NT2/D1 (cell line): ENCODE measurements around the gene MFSD6.
"Not testable (repeated sequence)": the region's sequence is repeated elsewhere in the genome, so short reads cannot be mapped to it uniquely, and the experiment has no call there.

Experiments used
- DNase-seq: peaks from one replicate; pipeline ENCODE4 v3.0.0-alpha.2; 2011; ENCODE audit warnings: low read depth, low spot score
- H3K27me3 ChIP-seq: 2 replicates; pipeline ENCODE4 v1.6.0; 2011; ENCODE audit warnings: mild to moderate bottlenecking; ENCODE audit not compliant: insufficient read length, insufficient read depth
- H3K36me3 ChIP-seq: 2 replicates; pipeline ENCODE4 v1.6.1; 2011; ENCODE audit warnings: mild to moderate bottlenecking, low read length, mixed read lengths; ENCODE audit not compliant: insufficient read depth, insufficient read length
- H3K4me1 ChIP-seq: 2 replicates; pipeline ENCODE4 v1.5.1; 2011; ENCODE audit not compliant: insufficient read depth, insufficient read length
- H3K4me3 ChIP-seq: 2 replicates; pipeline ENCODE4 v1.5.1; 2011; ENCODE audit warnings: low read depth; ENCODE audit not compliant: insufficient read length
- H3K9ac ChIP-seq: 2 replicates; pipeline ENCODE4 v1.6.0; 2011; ENCODE audit warnings: low read depth; ENCODE audit not compliant: insufficient read length
- H3K9me3 ChIP-seq: 2 replicates; pipeline ENCODE4 v1.5.1; 2011; ENCODE audit warnings: mild to moderate bottlenecking, low read length; ENCODE audit not compliant: insufficient read depth
- SUZ12 ChIP-seq: IDR thresholded peaks from 2 replicates; pipeline ENCODE4 v1.6.1; 2011; ENCODE audit not compliant: insufficient read length, insufficient read depth; ENCODE audit errors: extremely low read depth
- YY1 ChIP-seq: IDR thresholded peaks from 2 replicates; pipeline ENCODE4 v1.6.1; 2011; ENCODE audit not compliant: insufficient read length, insufficient read depth
- ZNF274 ChIP-seq: IDR thresholded peaks from 2 replicates; pipeline ENCODE4 v1.6.1; 2011; ENCODE audit warnings: mild to moderate bottlenecking, low read depth, low read length

MFSD6 gene

DNA sequence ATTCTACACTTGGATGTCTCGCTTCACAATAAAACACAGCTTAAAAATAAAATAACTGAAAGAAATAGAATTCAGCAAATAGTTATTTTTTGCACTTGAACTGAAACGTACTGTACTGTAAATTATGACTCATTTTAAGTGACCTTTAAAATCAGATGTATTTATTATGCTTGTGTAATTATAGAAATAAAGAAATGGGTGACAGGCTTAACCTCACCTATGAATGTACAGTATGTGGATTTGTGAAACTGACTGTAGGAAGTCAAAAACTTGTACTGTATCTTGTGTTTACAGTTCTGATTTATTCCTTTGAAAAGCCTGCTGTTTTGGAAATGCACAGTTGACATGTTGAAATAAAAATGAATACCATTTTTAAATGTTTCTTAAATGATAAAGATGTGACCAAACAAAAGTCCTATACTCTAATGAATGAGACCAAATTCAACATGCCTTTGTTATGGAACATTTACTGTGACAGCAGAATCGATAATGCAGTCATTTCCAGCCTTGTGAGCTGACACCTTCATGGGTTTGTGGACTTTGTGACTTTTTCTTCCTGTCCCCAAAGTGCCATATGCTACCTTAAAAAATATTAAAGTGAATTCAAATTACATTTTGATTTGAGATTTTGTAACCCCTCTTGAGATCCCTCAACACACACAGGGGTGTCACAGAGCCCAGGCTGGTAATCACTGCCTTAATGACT lies 93.7 kb downstream of the MFSD6 start:
- H3K9me3 ChIP-seq, result no peaks in the 10 kb centered on the region
- no peak for TF ChIP-seq YY1
- no peak for TF ChIP-seq ZNF274
- no peak for TF ChIP-seq SUZ12
- H3K27me3 ChIP-seq, result no peaks in the 10 kb centered on the region
- DNase-seq, result no peak
- no peak overlapping the region for H3K4me3 ChIP-seq
- no peak overlapping the region for H3K9ac ChIP-seq
- no peaks in the 10 kb centered on the region for H3K4me1 ChIP-seq
- no peaks in the 10 kb centered on the region for H3K36me3 ChIP-seq

DNA sequence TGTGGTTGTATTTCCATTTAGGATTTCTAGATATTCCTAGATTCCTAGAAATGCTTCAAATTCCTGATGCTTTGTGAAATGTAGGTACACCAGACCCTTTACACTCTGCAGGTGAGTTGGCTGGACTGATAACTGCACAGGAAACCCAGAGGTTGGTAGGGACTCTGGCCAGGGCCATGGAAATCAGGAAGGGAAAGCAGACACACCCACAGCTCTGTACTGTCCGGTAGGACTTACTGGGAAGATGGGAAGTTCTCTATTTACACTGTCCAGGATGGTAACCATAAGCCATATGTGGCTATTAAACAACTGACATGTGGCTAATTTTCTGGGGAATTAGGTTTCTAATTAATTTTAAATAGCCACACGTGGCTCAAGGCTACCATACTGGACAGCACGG lies 94.9 kb downstream of the MFSD6 start:
- no peak for DNase-seq
- Histone ChIP-seq H3K36me3 (no peaks in the 10 kb centered on the region), H3K27me3 (no peaks in the 10 kb centered on the region), H3K9ac (no peak overlapping the region), H3K9me3 (no peaks in the 10 kb centered on the region), H3K4me3 (no peak overlapping the region), H3K4me1 (no peaks in the 10 kb centered on the region)
- no peak for TF ChIP-seq ZNF274
- no peak for TF ChIP-seq SUZ12
- no peak for TF ChIP-seq YY1

DNA sequence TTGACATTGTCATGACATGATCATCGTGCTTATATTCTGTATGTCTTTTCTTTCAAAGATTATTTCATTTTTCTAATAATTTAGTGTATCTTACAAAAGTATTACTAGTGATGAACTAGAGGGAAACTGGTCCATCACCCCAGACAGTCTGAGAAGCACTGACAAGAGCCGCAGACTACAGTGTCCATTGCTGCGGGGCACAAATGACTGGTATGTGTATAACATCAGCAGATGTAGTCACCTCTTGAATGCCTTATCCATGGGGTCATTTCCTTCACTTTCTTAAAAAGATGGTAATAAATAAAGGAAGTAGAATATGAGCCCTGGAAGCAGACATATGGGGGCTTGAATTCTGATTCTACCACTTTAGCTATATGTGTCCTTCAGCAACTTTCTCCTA lies 96.8 kb downstream of the MFSD6 start:
- TF ChIP-seq YY1, result no peak
- H3K4me3 ChIP-seq, result no peak overlapping the region
- no peaks in the 10 kb centered on the region for H3K27me3 ChIP-seq
- no peaks in the 10 kb centered on the region for H3K9me3 ChIP-seq
- no peak for DNase-seq
- H3K9ac ChIP-seq, result no peak overlapping the region
- H3K36me3 ChIP-seq, result peaks cover 8% of the 10 kb centered on the region
- no peaks in the 10 kb centered on the region for H3K4me1 ChIP-seq

GRCh38 chr2:190505696-190506095 lies 97.5 kb downstream of the MFSD6 start:
- DNase-seq, result no peak
- Histone ChIP-seq H3K9ac (no peak overlapping the region), H3K9me3 (no peaks in the 10 kb centered on the region), H3K4me3 (no peak overlapping the region), H3K4me1 (no peaks in the 10 kb centered on the region), H3K36me3 (peaks cover 12% of the 10 kb centered on the region), H3K27me3 (no peaks in the 10 kb centered on the region)
- TF ChIP-seq SUZ12 (no peak), ZNF274 (no peak), YY1 (no peak)

- Histone ChIP-seq H3K4me1 (no peaks in the 10 kb centered on the region), H3K4me3 (no peak overlapping the region), H3K36me3 (peaks cover 12% of the 10 kb centered on the region), H3K27me3 (no peaks in the 10 kb centered on the region), H3K9me3 (no peaks in the 10 kb centered on the region), H3K9ac (no peak overlapping the region)
- no peak for DNase-seq
- TF ChIP-seq SUZ12 (no peak), YY1 (no peak), ZNF274 (no peak)
These were observed 98.5 kb downstream of the MFSD6 start for GRCh38 chr2:190506666-190507065.

DNA sequence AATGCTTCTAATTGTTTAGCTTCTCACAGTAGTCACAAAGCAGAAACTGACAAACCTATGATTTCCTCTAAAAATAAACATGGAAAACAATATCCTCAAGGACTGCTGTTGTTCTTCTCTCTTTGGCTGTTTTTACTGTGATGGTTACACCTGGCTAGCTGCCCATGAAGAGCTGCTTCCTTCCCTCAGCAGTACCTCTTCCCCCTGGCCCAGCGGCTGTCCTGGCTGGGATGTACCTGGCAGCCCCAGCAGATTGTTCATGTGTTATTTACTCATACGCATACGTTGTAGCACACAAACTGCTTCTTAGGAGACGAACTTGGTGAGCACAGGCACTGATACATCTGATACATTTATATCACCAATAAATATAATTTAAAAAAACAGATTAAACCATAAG lies 99.0 kb downstream of the MFSD6 start:
- no peak overlapping the region for H3K9ac ChIP-seq
- TF ChIP-seq YY1 (no peak), SUZ12 (no peak), ZNF274 (no peak)
- H3K9me3 ChIP-seq, result no peaks in the 10 kb centered on the region
- H3K4me1 ChIP-seq, result no peaks in the 10 kb centered on the region
- H3K27me3 ChIP-seq, result no peaks in the 10 kb centered on the region
- no peak overlapping the region for H3K4me3 ChIP-seq
- peaks cover 12% of the 10 kb centered on the region for H3K36me3 ChIP-seq
- no peak for DNase-seq

- H3K36me3 ChIP-seq, result peaks cover 26% of the 10 kb centered on the region
- H3K27me3 ChIP-seq, DNase-seq, H3K9ac ChIP-seq, H3K4me3 ChIP-seq, H3K9me3 ChIP-seq, H3K4me1 ChIP-seq: not testable (repeated sequence)
These were observed 101.7 kb downstream of the MFSD6 start for GRCh38 chr2:190509895-190510294.

GRCh38 chr2:190511104-190511503 lies 102.9 kb downstream of the MFSD6 start:
- Histone ChIP-seq H3K4me1 (no peaks in the 10 kb centered on the region), H3K27me3 (no peaks in the 10 kb centered on the region), H3K9me3 (no peaks in the 10 kb centered on the region), H3K36me3 (peaks cover 26% of the 10 kb centered on the region), H3K4me3 (no peak overlapping the region), H3K9ac (no peak overlapping the region)
- no peak for TF ChIP-seq ZNF274
- TF ChIP-seq SUZ12, result no peak
- no peak for TF ChIP-seq YY1
- DNase-seq, result no peak
